Stimulated activated CD8-positive, alpha-beta memory T cell treated with anti-CD3 and anti-CD28 coated beads, Interleukin-15, amount 100 ng/mL, for 1 hour (primary cell): ENCODE data around the gene FGGY.
"Not testable (repeated sequence)": the region's sequence is repeated elsewhere in the genome, so short reads cannot be mapped to it uniquely, and the experiment has no call there.

Experiments
- DNase-seq: peaks from one replicate; pipeline ENCODE4 v3.0.0-alpha.2; 2020; ENCODE audit warnings: low read depth

The FGGY gene

GRCh38 chr1:59704716-59705115 lies 407.8 kb downstream of the FGGY start:
- DNase-seq: no peak

- DNase-seq: no peak
These were observed 408.8 kb downstream of the FGGY start for GRCh38 chr1:59705466-59706302.

GRCh38 chr1:59706303-59706599 lies 409.4 kb downstream of the FGGY start:
- no peak for DNase-seq

DNA sequence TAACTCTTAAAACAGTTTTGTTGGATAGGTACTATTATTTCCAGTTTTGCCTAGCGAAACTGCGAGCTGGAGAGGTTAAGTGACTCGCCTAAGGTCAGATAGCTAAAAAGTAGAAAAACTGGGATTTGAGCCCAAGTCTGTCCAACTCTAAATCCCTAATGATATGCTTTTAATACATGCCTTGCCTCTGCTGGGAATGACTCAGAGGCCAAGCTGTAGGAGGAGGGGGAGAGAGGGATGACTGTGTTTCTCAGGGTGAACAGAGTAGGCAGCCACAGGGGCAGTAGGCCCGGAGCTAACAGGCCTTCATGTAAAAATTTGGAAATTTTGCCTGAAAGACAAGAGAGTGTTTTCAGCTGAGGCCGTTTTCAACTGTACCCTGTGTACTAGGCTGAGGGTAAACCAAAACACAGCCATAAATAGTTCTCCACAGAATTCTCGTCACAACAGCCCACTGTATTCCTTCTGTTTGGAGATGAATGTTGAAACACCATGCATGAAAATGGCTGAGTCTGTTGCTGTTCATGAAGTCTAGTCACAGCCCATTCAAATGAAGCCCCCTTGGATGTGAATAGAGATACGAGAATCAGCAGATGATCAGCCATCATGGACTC lies 410.4 kb downstream of the FGGY start:
- DNase-seq: no peak

GRCh38 chr1:59709333-59709732 lies 412.4 kb downstream of the FGGY start:
- no peak for DNase-seq

DNA sequence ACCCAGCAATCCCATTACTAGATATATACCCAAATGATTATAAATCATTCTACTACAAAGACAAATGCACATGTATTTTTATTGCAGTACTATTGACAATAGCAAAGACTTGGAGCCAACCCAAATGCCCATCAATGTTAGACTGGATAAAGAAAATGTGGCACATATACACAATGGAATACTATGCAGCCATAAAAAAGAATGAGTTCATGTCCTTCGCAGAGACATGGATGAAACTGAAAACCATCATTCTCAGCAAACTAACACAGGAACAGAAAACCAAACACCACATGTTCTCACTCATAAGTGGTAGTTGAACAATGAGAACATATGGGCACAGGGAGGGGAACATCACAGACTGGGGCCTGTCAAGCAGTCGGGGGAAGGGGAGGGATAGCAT lies 414.0 kb downstream of the FGGY start:
- DNase-seq: not testable (repeated sequence)

DNA sequence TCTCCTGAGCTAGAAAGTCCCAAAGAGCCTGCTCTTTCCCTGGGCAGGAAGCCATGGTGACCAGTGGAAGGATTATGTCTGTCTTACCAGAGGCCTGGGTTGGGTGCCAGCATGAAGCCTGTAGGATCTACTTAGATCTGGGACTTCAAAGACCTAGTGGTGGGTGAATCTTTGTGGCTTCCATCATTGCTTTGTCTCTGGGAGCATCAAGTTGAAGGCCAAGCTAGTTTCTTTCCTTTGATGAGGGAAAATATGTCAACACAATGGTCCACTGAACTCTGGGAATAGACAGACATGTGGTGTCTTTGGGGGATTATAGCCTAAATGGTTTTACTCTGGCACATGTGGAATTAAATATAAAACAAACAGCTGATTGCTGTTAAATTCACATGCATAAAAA lies 417.3 kb downstream of the FGGY start:
- no peak for DNase-seq

DNA sequence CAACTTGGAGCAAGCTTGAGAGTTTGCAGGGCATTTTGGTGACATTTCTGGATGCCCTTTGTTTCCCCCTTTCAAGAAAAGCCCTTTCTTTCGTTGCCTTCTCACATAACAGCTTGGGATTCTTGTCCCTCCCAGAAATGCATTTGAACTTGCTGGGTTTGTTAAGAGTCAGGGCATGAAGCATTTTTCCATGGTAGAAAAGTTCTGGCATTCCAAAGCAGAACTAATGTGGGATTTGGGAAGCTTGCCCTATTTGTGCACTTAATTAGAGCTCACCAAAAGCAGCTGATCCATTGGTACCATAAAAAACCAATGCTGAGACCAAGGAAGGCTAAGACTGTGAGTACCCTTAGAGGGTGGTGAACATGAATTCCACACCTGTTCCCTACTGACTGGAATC lies 418.1 kb downstream of the FGGY start:
- DNase-seq: no peak

GRCh38 chr1:59716832-59717231 lies 419.9 kb downstream of the FGGY start:
- no peak for DNase-seq

DNA sequence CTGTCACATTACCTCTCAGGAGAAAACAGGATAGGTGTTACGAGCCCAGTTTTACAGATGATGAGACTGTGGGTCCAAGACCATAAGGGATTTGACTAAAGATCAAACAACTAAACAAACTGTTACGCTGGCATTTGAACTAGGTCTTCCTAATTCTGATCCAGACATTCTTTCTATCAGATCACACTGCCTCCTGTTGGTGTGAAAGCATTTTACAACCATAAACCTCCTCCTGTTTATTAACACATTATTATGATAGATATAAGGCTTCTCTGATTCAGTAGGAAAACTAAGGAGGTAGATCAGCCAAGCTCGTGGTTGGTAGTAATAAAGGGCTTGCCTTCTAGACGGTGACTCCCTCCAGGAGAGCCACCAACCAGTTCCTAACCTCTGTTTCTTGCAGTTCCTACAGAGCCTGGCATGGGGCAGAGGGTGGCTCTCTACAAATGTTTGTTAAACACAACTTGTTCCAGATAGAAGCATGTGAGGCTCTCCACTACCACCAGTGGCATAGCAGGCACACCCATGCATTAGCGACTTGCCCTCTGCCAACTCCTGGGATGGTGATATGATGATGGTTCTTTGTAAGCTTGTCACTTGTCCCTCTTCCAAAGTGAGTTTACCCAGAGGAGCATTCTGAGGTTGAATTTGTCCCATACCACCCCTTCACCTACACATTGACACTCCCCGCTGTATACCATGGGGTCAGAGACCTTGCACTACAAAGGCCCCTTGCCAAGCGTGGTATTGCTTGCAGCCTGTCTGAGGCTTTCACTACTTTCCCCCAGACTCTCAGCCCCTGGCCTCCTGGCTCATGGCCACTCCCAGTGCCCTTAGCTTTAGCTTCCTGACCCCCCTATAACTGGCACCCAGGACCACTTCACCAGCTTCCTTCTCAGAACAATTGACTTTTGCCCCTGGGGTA lies 421.4 kb downstream of the FGGY start:
- DNase-seq: no peak

- no peak for DNase-seq
These were observed 422.1 kb downstream of the FGGY start for GRCh38 chr1:59718989-59719360.

DNA sequence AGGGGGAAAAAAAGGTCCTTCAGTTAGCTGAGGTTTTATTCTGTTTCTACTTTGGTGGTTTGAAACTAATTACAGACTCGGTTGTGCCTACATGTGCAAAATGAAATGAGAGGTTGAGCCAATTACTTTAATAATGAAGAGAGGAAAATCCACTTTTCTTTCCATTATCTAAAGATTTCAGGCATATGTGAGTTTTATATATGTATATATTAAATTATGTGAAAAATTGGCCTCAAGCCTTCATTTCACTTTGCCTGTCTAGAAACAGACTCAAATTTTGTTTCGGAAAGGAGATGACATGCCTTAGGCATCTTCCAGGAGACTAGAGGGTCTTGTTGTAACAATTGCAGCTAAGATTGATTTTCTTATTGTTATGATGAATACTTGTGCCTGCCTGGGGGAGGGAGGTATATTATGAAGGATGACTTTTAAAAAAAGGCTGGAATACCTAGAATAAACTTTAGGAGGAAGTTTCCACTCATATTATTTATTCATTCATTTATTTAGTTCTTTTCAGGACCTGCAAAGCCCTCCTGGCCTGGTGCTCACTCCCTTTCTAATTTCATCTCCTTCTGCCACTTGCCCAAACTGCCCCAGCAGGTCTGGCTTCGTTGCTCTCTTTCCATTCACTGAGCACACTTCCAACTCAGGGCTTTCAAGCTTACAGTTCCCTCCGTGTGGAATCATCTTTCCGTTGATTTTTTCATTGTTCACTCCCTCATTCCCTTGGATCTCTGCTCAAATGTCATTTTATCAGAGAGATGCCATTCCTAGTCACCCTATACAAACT lies 423.6 kb downstream of the FGGY start:
- DNase-seq: no peak

DNA sequence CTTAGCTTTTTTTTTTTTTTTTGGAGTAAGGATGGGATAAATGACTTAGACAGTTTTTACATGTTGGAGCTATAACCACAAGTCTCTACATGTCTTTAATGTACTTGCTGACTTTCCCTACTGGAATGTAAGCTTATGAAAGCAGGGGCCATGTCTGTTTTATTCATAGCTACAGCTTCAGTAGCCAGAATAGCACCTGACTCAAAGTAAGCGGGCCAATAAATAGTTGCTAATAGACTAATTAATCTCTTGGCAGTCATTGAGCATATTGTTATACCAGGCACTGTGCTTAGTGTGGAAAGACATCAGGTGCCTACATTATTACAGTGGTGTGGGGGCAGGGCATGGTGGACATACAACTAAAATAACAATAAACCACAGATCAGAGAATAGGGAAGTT lies 433.4 kb downstream of the FGGY start:
- no peak for DNase-seq

DNA sequence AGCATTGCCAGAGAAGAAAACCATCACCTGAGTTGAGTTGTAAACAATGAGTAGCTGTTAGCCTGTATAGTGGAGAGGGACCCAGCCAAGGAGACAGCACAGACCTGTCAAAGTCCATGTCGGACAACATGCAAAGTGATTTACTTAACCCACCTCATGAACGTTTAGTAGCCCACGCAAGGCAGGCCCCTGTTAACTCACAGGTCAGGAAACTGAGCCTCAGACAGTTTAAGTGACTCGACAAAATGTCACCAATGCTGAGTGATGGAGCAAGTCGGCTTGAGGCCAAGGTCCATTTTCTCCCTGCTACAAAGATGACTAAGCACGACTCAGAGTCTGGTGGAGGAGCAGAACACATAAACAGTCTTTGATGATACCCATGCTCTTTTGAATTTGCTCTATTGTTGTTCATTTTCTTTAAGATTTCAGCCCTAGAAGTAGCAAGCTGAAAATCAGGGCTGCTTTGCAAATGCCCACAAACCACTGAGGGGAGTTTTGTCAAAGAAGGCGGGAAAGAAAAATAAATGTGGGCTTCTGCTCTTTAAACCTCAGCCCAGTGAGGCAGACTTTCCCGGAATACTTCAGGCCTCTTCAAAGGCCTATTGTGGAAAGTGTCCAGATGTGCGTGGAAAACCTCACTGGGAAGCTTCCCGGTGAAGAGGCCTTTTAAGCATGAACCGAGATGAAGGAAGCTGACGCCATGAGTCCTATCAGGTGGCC lies 434.0 kb downstream of the FGGY start:
- DNase-seq: no peak

DNA sequence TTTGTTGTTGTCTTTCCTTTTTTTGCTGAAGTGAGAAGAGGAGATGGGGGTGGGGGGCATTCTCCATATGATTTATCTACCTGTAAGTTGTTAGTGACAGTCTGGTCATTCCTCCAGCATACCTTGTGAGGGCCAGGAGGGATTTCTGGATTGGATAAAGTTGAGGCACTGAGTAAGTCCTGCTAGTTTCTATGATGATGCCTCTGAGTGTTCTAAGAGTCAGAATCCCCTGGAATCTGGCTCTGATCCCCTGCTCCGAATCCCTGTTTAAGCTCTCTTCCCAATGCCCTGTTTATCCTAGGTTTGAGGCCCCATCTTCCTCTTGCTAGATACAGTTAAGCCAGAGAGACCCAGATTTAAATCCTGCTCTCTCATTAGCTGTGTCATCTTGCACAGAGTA lies 434.7 kb downstream of the FGGY start:
- DNase-seq: no peak

- no peak for DNase-seq
These were observed 435.5 kb downstream of the FGGY start for GRCh38 chr1:59732214-59732955.

DNA sequence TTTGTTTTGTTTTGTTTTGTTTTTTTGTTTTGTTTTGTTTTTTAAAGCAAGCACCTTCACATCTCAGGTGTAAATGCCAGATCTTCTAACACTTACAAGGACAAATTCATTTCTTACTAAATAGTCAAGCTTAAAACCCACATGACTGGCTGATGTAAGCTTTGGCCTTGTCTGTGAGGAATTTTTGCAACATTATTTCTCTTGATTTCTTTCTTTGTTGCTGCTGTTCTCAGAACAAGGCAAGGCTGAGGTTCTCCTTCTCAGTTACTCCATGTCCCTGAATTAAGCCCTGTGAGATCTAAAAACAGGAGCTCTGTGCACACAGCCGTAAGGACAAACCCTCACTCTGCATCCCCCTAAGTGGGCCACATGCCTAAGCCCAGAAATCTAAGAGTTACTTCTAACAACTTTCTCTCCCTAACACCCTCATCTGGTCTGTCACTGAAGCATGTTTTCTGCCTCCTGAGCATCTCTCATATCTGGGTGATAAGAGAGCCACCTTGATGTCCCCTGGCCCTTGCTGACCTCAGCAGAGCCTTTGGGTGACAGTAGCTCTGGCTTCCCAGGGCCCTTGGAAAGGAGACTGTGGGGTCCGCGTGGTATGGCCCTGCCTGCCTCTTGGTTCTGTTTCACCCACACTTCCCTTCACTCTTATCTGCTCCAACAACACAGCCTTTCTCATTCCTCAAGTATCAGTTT lies 436.7 kb downstream of the FGGY start:
- no peak for DNase-seq

- not testable (repeated sequence) for DNase-seq
These were observed 439.0 kb downstream of the FGGY start for GRCh38 chr1:59735927-59736326.

GRCh38 chr1:59736744-59737143 lies 439.9 kb downstream of the FGGY start:
- DNase-seq: no peak

GRCh38 chr1:59737638-59738037 lies 440.7 kb downstream of the FGGY start:
- DNase-seq: no peak
